HG02840 (cell line): ENCODE data around the gene VPS45.
"Not testable (repeated sequence)": the region's sequence is repeated elsewhere in the genome, so short reads cannot be mapped to it uniquely, and the experiment has no call there.

Experiments used
- ATAC-seq: cut with Tn5 transposase; IDR thresholded peaks from one replicate; pipeline ENCODE4 v1.9.1; 2021; ENCODE audit warnings: mild to moderate bottlenecking, moderate library complexity, moderate number of reproducible peaks; ENCODE audit not compliant: unreplicated experiment, low FRiP score

Gene VPS45

GRCh38 chr1:150186438-150186788 lies 118.8 kb downstream of the VPS45 start:
- not testable (repeated sequence) for ATAC-seq

GRCh38 chr1:150186789-150187559 lies 119.4 kb downstream of the VPS45 start:
- no peak for ATAC-seq

- no peak for ATAC-seq
Observed at GRCh38 chr1:150187560-150187931, 120.0 kb downstream of the VPS45 start.

- ATAC-seq = no peak
Observed at GRCh38 chr1:150192012-150192411, 124.4 kb downstream of the VPS45 start.

DNA sequence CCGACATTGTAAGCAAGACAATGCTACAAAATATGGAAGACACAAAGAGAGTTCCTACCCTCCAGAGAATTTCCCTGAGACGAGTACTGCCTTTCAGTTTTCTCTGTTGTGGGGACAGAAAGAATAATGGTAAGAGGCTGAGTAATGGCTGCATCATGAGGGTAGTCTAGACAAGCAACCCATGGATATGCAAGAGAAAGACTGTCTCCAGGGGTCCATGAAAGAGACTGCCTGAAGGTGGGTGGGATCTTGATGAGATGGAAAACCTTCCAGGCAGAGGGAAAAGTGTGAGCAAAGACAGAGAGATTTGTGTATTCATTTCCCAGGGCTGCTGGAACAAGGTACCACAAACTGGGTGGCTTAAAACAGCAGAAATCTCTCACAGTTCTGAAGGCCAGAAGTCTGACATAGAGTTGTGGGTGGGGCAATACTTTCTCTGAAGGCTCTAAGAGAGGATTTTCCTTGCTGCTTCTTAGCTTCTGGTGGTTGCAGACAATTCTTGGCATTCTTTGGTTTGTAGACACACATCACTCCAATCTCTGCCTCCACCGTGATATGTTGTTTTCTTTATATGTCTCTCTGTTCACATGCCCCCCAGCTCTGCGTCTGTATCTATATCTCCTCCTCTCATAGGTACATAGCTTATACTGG lies 126.9 kb downstream of the VPS45 start:
- ATAC-seq = no peak
